ENCODE measurements around the gene CTCF. TPM values are rescaled to one million over a fixed set of nuclear protein-coding genes. Genes with fewer than 3 reads are reported as not detected.

The CTCF gene
- total RNA-seq, 3 donors from 2014 or later (not counting 1 experiment from before 2014, with no cell fraction given): 61.4 to 76.7 (median 63.6) TPM

GRCh38 chr16:67679935-67680897, 117.9 kb downstream of the CTCF start:
- Histone ChIP-seq H3K27ac (ENCODE audit: low read length) (no peak overlapping the region), H3K4me3 (ENCODE audit: low read length) (no peak overlapping the region), H3K36me3 (ENCODE audit: control insufficient read depth, insufficient read depth, low read length) (peaks cover 18% of the 10 kb centered on the region), H3K4me1 (ENCODE audit: control insufficient read depth, insufficient read depth, low read length) (no peaks in the 10 kb centered on the region), H3K27me3 (ENCODE audit: control insufficient read depth, insufficient read depth, low read length) (no peaks in the 10 kb centered on the region), H3K9me3 (ENCODE audit: control insufficient read depth, insufficient read depth, low read length) (no peaks in the 10 kb centered on the region)
- Mint-ChIP-seq H3K27ac (no peak overlapping the region), H3K9me3 (no peaks in the 10 kb centered on the region), H3K36me3 (peaks cover 6% of the 10 kb centered on the region), H3K4me1 (no peaks in the 10 kb centered on the region), H3K27me3 (ENCODE audit: low read depth in 2 of 2) (no peaks in the 10 kb centered on the region), H3K4me3 (no peak overlapping the region)
- no peak for ATAC-seq
- intact Hi-C loops (cut with micrococcal nuclease): no loop called here
- 95% methylated on average over 7 of the region's 10 CpGs for WGBS (ENCODE audit: insufficient coverage)
- DNase-seq: no peak
- TF ChIP-seq, protein P1, sequence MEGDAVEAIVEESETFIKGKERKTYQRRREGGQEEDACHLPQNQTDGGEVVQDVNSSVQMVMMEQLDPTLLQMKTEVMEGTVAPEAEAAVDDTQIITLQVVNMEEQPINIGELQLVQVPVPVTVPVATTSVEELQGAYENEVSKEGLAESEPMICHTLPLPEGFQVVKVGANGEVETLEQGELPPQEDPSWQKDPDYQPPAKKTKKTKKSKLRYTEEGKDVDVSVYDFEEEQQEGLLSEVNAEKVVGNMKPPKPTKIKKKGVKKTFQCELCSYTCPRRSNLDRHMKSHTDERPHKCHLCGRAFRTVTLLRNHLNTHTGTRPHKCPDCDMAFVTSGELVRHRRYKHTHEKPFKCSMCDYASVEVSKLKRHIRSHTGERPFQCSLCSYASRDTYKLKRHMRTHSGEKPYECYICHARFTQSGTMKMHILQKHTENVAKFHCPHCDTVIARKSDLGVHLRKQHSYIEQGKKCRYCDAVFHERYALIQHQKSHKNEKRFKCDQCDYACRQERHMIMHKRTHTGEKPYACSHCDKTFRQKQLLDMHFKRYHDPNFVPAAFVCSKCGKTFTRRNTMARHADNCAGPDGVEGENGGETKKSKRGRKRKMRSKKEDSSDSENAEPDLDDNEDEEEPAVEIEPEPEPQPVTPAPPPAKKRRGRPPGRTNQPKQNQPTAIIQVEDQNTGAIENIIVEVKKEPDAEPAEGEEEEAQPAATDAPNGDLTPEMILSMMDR (IDR thresholded peaks at IDR 0.05): no peak

DNA sequence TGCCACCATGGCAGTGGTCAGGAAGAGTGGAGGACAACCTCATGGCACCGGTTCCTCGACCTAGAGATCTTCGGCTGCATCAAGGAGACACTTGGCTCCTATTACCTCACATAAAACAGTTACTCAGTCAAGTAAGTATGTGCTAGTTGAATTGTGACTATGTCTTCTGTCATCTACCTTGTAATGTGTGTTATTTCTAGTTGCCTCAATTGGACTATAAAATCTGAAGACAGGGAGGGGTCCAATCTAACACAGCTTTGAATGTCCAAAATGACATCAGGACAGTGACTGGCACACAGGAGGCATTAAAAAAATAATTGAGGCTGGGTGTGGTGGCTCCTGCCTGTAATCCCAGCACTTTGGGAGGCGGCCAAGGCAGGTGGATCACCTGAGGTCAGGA, 121.4 kb downstream of the CTCF start:
- Mint-ChIP-seq H3K4me3 (no peak overlapping the region), H3K36me3 (peaks cover 6% of the 10 kb centered on the region), H3K27ac (no peak overlapping the region), H3K27me3 (ENCODE audit: low read depth in 2 of 2) (no peaks in the 10 kb centered on the region), H3K9me3 (no peaks in the 10 kb centered on the region), H3K4me1 (no peaks in the 10 kb centered on the region)
- H3K27ac ChIP-seq (ENCODE audit: low read length): no peak overlapping the region
- WGBS (ENCODE audit: insufficient coverage): 100% methylated on average over 1 of the region's 4 CpGs
- intact Hi-C loops (cut with micrococcal nuclease): no loop called here
- H3K27me3 ChIP-seq (ENCODE audit: control insufficient read depth, insufficient read depth, low read length): no peaks in the 10 kb centered on the region
- TF ChIP-seq, protein P1 (IDR thresholded peaks at IDR 0.05): no peak
- ATAC-seq (no peak), DNase-seq (no peak)
- H3K36me3 ChIP-seq (ENCODE audit: control insufficient read depth, insufficient read depth, low read length): peaks cover 19% of the 10 kb centered on the region
- peaks cover 3% of the 10 kb centered on the region for H3K4me1 ChIP-seq (ENCODE audit: control insufficient read depth, insufficient read depth, low read length)
- H3K9me3 ChIP-seq (ENCODE audit: control insufficient read depth, insufficient read depth, low read length): no peaks in the 10 kb centered on the region
- H3K4me3 ChIP-seq (ENCODE audit: low read length): no peak overlapping the region

DNA sequence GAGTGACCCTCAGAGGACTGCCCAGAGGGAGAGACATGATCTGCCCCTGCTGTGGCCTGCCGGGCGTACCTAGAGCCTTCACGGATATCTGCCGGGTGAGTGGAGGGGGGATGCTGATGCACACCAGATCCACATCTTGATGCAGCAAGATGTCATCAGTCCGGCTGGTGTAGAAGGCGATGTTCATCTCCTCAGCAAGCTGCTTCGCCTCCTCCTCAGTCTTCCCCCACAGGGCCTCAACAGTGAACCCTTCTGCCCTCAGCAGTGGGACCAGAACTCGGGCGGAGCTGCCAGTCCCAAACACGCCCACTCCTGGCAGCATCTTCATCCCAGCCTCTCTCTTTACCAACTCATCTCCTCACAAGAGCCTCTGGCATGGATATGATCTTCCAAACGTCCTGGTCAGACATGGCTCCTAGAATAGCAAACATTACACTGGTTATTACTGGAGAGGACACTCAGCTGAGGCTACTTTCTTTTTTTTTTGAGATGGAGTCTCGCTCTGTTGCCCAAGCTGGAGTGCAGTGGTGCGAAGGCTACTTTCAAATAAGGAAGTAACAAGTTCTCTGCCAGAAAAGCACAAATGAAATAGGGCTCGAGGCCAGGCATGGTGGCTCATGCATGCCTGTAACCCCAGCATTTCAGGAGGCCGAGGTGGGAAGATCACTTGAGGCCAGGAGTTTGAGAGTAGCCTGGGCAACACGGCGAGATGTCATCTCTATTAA, 123.2 kb downstream of the CTCF start:
- WGBS (ENCODE audit: insufficient coverage): 85% methylated on average over 15 of the region's 17 CpGs
- no peak for DNase-seq
- H3K27me3 Mint-ChIP-seq (ENCODE audit: low read depth in 2 of 2): no peaks in the 10 kb centered on the region
- H3K36me3 Mint-ChIP-seq: peaks cover 6% of the 10 kb centered on the region
- no peak overlapping the region for H3K27ac ChIP-seq (ENCODE audit: low read length)
- H3K4me3 ChIP-seq (ENCODE audit: low read length): no peak overlapping the region
- H3K9me3 ChIP-seq (ENCODE audit: control insufficient read depth, insufficient read depth, low read length): no peaks in the 10 kb centered on the region
- peaks cover 17% of the 10 kb centered on the region for H3K36me3 ChIP-seq (ENCODE audit: control insufficient read depth, insufficient read depth, low read length)
- no peaks in the 10 kb centered on the region for H3K9me3 Mint-ChIP-seq
- no peaks in the 10 kb centered on the region for H3K27me3 ChIP-seq (ENCODE audit: control insufficient read depth, insufficient read depth, low read length)
- ATAC-seq: no peak
- no peak overlapping the region for H3K4me3 Mint-ChIP-seq
- intact Hi-C loops (cut with micrococcal nuclease): no loop called here
- no peaks in the 10 kb centered on the region for H3K4me1 Mint-ChIP-seq
- TF ChIP-seq, protein P1 (IDR thresholded peaks at IDR 0.05): no peak
- H3K4me1 ChIP-seq (ENCODE audit: control insufficient read depth, insufficient read depth, low read length): peaks cover 3% of the 10 kb centered on the region
- no peak overlapping the region for H3K27ac Mint-ChIP-seq

Other genes starting within 250 kb of the CTCF start
- not detected for gene KCTD19, start 235.8 kb upstream of the CTCF start, total RNA-seq
- not detected for gene LRRC36, start 235.7 kb upstream of the CTCF start, total RNA-seq
- 1 to 10 TPM in 2 of 3 donors, under 1 TPM in 1; 0.66 to 3.0 (median 1.4) TPM for gene TPPP3, start 169.0 kb upstream of the CTCF start, total RNA-seq
- 1 to 10 TPM in 2 of 3 donors, under 1 TPM in 1; 0.88 to 2.5 (median 1.8) TPM for gene ZDHHC1, start 146.0 kb upstream of the CTCF start, total RNA-seq
- not detected for gene HSD11B2, start 131.4 kb upstream of the CTCF start, total RNA-seq
- gene ATP6V0D1, start 81.4 kb upstream of the CTCF start, total RNA-seq: 10 to 100 TPM; 76.0 to 84.9 (median 83.3) TPM
- gene AGRP, start 79.0 kb upstream of the CTCF start, total RNA-seq: under 1 TPM in 1 of 3 donors, not detected in 2; 0.50 TPM
- gene RIPOR1, start 33.7 kb upstream of the CTCF start, total RNA-seq: 100 to 1,000 TPM in 1 of 3 donors, 10 to 100 TPM in 2; 68.2 to 118 (median 74.8) TPM
- 10 to 100 TPM; 46.4 to 64.0 (median 61.5) TPM for gene CARMIL2, start 82.6 kb downstream of the CTCF start, total RNA-seq
- gene ACD, start 97.7 kb downstream of the CTCF start, total RNA-seq: 10 to 100 TPM; 34.4 to 58.0 (median 43.2) TPM
- gene PARD6A, start 98.4 kb downstream of the CTCF start, total RNA-seq: 1 to 10 TPM; 3.1 to 4.4 (median 3.3) TPM
- gene ENKD1, start 104.2 kb downstream of the CTCF start, total RNA-seq: 1 to 10 TPM; 3.4 to 4.2 (median 3.7) TPM
- gene C16orf86, start 104.3 kb downstream of the CTCF start, total RNA-seq: 1 to 10 TPM; 3.5 to 4.4 (median 3.6) TPM
- gene GFOD2, start 156.8 kb downstream of the CTCF start, total RNA-seq: 10 to 100 TPM in 1 of 3 donors, 1 to 10 TPM in 2; 6.5 to 10.9 (median 8.3) TPM
- gene RANBP10, start 244.0 kb downstream of the CTCF start, total RNA-seq: 10 to 100 TPM; 20.9 to 25.8 (median 24.5) TPM
- gene TSNAXIP1, start 244.4 kb downstream of the CTCF start, total RNA-seq: under 1 TPM in 2 of 3 donors, not detected in 1; 0.15 to 0.68 TPM